ENCODE data around the gene QSOX1. TPM values are rescaled to one million over a fixed set of nuclear protein-coding genes. Genes with fewer than 3 reads are reported as not detected.
A peak's percentile ranks its signal among the peaks of the same experiment; 100 is the strongest.

The QSOX1 gene
- total and polyA plus RNA-seq, 9 of the 15 experiments (the other 6 are each of a cell fraction or from before 2014, with no cell fraction given) = 4.0 to 53.1 (median 15.0) TPM

- ATAC-seq = no peak
- WGBS (ENCODE audit: insufficient coverage, low coverage, missing lambda C conversion rate) = 10% methylated on average over 4 of the region's 4 CpGs
- Histone ChIP-seq H3K36me3 (ENCODE audit: control insufficient read depth, insufficient read depth, low read length) (no peaks in the 10 kb centered on the region), H2AFZ (ENCODE audit: low read depth, low read length) (0 out of 2 replicates have a peak overlapping the region, but pooled peaks have one; percentile 27), H3K4me2 (ENCODE audit: insufficient read depth, low read length) (no peak overlapping the region), H4K20me1 (replicated peaks; ENCODE audit: control insufficient read depth, insufficient read depth, low read length) (no peaks in the 10 kb centered on the region), H3K27me3 (ENCODE audit: control insufficient read depth in 2 of 2, insufficient read depth in 2 of 2, low read length in 2 of 2) (no peaks in the 10 kb centered on the region), H3K79me2 (ENCODE audit: control insufficient read depth, insufficient read depth, low read length) (no peaks in the 10 kb centered on the region), H3K9ac (ENCODE audit: insufficient read depth in 1 of 2, low read depth in 2 of 2, low read length in 2 of 2) (no peak overlapping the region), H3K27ac (ENCODE audit: extremely low read depth, low read depth, low read length) (no peak overlapping the region), H3K9me3 (replicated peaks; ENCODE audit: control insufficient read depth, insufficient read depth, low read depth, low read length) (no peaks in the 10 kb centered on the region), H3K4me3 (no peak overlapping the region), H3K4me1 (replicated peaks in 1 of 2; ENCODE audit: control insufficient read depth in 2 of 2, insufficient read depth in 2 of 2, low read length in 2 of 2) (peaks cover 5 to 8% of the 10 kb centered on the region in 2 experiments; a peak in 3 of 5 replicates), H3K9me1 (ENCODE audit: control insufficient read depth, insufficient read depth, low read length) (no peaks in the 10 kb centered on the region)
- ChIA-PET POLR2A (interaction anchor here (0.7 to 1.2 kb wide), 3 partner anchors 8 to 365 kb away, joined by 4 to 6 read pairs (median 5); no protein-coding TSS in a partner anchor), CTCF (ENCODE audit: low intra/inter-chr PET ratio) (no interaction called here)
- DNase-seq (ENCODE audit: extremely low read depth in 1 of 4, low spot score in 3 of 4) = no peak
- intact Hi-C loops (cut with micrococcal nuclease) (no loop called here), in situ Hi-C loops (cut with MboI) (no loop called here)
- FAIRE-seq = no peak
- no TSS peak for BruUV-seq (replicated peaks)
- TF ChIP-seq ZKSCAN1 (IDR thresholded peaks at IDR 0.05; ENCODE audit: low read depth, low read length) (no peak), ZNF696 (CRISPR knock-in tag; conservative IDR thresholded peaks at IDR 0.05) (no peak), MAFK (IDR thresholded peaks at IDR 0.05; ENCODE audit: low read length) (no peak), FOXK1 (CRISPR knock-in tag; IDR thresholded peaks at IDR 0.05; ENCODE audit: borderline replicate concordance) (no peak), PBX2 (CRISPR knock-in tag; IDR thresholded peaks at IDR 0.05; ENCODE audit: low read depth) (no peak), PBX2 (tag; conservative IDR thresholded peaks at IDR 0.05; ENCODE audit: low read depth) (no peak), CEBPZ (IDR thresholded peaks at IDR 0.05; ENCODE audit: borderline replicate concordance, low read depth, low read length) (no peak), SMC3 (conservative IDR thresholded peaks at IDR 0.05; ENCODE audit: insufficient read depth, low read depth, low read length) (no peak), CREB1 (IDR thresholded peaks at IDR 0.05) (no peak), CREB1 (CRISPR knock-in tag; IDR thresholded peaks at IDR 0.05) (no peak), ASH1L (IDR thresholded peaks at IDR 0.05; ENCODE audit: borderline replicate concordance, low read depth, partially characterized antibody) (no peak), THAP12 (CRISPR knock-in tag; IDR thresholded peaks at IDR 0.05) (no peak), KAT8 (IDR thresholded peaks at IDR 0.05; ENCODE audit: low read depth) (no peak), ZKSCAN3 (CRISPR knock-in tag; IDR thresholded peaks at IDR 0.05) (no peak), BACH1 (tag; IDR thresholded peaks at IDR 0.05) (no peak)
Observed at GRCh38 chr1:180136331-180136967, 18.2 kb upstream of the QSOX1 start.

Measured in K562 (cell line).